Hepatocyte (in vitro differentiated cells): Measurements from ENCODE around the gene PRDM11. TPM values are rescaled to one million over a fixed set of nuclear protein-coding genes. Genes with fewer than 3 reads are reported as not detected.

Experiments
- DNase-seq: peaks from one replicate; pipeline ENCODE4 v3.0.0-alpha.2; 2016; ENCODE audit warnings: low spot score
- H2AFZ ChIP-seq: fragments of 200-600 bp; sonication (generic); 2 replicates; pipeline ENCODE4 v1.6.0; 2016; ENCODE audit warnings: antibody characterized with exemption, mild to moderate bottlenecking
- H3K27ac ChIP-seq: fragments of 200-600 bp; sonication (generic); 2 replicates; pipeline ENCODE4 v1.5.1; 2016; ENCODE audit warnings: mild to moderate bottlenecking
- H3K27me3 ChIP-seq: fragments of 200-600 bp; sonication (generic); 2 replicates; pipeline ENCODE4 v1.6.1; 2016
- H3K36me3 ChIP-seq: fragments of 200-600 bp; sonication (generic); replicated peaks from 2 replicates; pipeline ENCODE4 v1.5.1; 2016; ENCODE audit warnings: low read depth; ENCODE audit not compliant: insufficient read depth
- H3K4me1 ChIP-seq: fragments of 200-600 bp; sonication (generic); 2 replicates; pipeline ENCODE4 v1.5.1; 2016; ENCODE audit warnings: mild to moderate bottlenecking, moderate library complexity; ENCODE audit not compliant: insufficient read depth
- H3K4me2 ChIP-seq: fragments of 200-600 bp; sonication (generic); 2 replicates; pipeline ENCODE4 v1.6.0; 2016
- H3K4me3 ChIP-seq: fragments of 200-600 bp; sonication (generic); 2 replicates; pipeline ENCODE4 v1.5.1; 2016; ENCODE audit warnings: mild to moderate bottlenecking
- H3K79me2 ChIP-seq: fragments of 200-600 bp; sonication (generic); 2 replicates; pipeline ENCODE4 v1.6.0; 2017; ENCODE audit warnings: mild to moderate bottlenecking
- H3K9me2 ChIP-seq: fragments of 200-600 bp; sonication (generic); replicated peaks from 2 replicates; pipeline ENCODE4 v1.6.0; 2017; ENCODE audit warnings: mild to moderate bottlenecking; ENCODE audit not compliant: insufficient read depth
- H3K9me3 ChIP-seq: fragments of 200-600 bp; sonication (generic); 2 replicates; pipeline ENCODE4 v1.5.1; 2016; ENCODE audit warnings: low read depth, mild to moderate bottlenecking
- H4K20me1 ChIP-seq: fragments of 200-600 bp; sonication (generic); 2 replicates; pipeline ENCODE4 v1.6.0; 2016; ENCODE audit warnings: mild to moderate bottlenecking; ENCODE audit not compliant: insufficient read depth, poor library complexity, severe bottlenecking
- CTCF ChIP-seq: fragments of 200-600 bp; sonication (generic); IDR thresholded peaks from 2 replicates; pipeline ENCODE4 v1.5.1; 2016; ENCODE audit warnings: antibody characterized with exemption, mild to moderate bottlenecking; ENCODE audit not compliant: poor library complexity
- EZH2 ChIP-seq: fragments of 200-600 bp; sonication (generic); IDR thresholded peaks from 2 replicates; pipeline ENCODE4 v1.6.1; 2016; ENCODE audit warnings: antibody characterized with exemption, mild to moderate bottlenecking, borderline replicate concordance
- EZH2phosphoT487 ChIP-seq: fragments of 200-600 bp; sonication (generic); IDR thresholded peaks from one replicate; pipeline ENCODE4 v1.6.1; 2018; ENCODE audit warnings: antibody characterized with exemption, mild to moderate bottlenecking, low read depth, moderate library complexity; ENCODE audit not compliant: unreplicated experiment, severe bottlenecking
- WGBS: methylation state at CpG from one replicate; pipeline ENCODE4 v1.1.6; 2016; ENCODE audit warnings: low lambda C conversion rate; ENCODE audit errors: missing lambda C conversion rate; 5-methylcytosine and 5-hydroxymethylcytosine counted together
- polyA plus RNA-seq: library from polyadenylated mRNA; unstranded; fragments of >200 nt; fragmentation: Nextera tagmentation; extraction: Ambion mirVana; gene quantifications from 2 replicates; pipeline ENCODE4 v1.2.1, GENCODE V29; 2016
- total RNA-seq: library from RNA; depleted of rRNA; stranded (reverse); fragments of >200 nt; gene quantifications from 2 replicates; pipeline ENCODE4 v1.2.3, GENCODE V29; 2014

Gene PRDM11
- total and polyA plus RNA-seq, 2 experiments from 2014 or later = 11.2 to 15.0 TPM

GRCh38 chr11:45253640-45254039 lies 107.2 kb downstream of the PRDM11 start:
- WGBS = 92% methylated on average over 9 of the region's 9 CpGs
- TF ChIP-seq EZH2phosphoT487 (no peak), EZH2 (no peak), CTCF (no peak)

GRCh38 chr11:45254070-45254469 lies 107.6 kb downstream of the PRDM11 start:
- WGBS = 76% methylated on average over 4 of the region's 4 CpGs
- H3K27me3 ChIP-seq = no peaks in the 10 kb centered on the region
- no peak overlapping the region for H3K4me3 ChIP-seq
- no peaks in the 10 kb centered on the region for H3K9me2 ChIP-seq
- no peaks in the 10 kb centered on the region for H3K9me3 ChIP-seq
- no peak for TF ChIP-seq CTCF
- TF ChIP-seq EZH2 = no peak
- TF ChIP-seq EZH2phosphoT487 = no peak
- no peaks in the 10 kb centered on the region for H3K79me2 ChIP-seq
- no peak for DNase-seq
- H3K4me1 ChIP-seq = no peaks in the 10 kb centered on the region
- H4K20me1 ChIP-seq = no peaks in the 10 kb centered on the region
- no peak overlapping the region for H3K27ac ChIP-seq
- no peaks in the 10 kb centered on the region for H3K36me3 ChIP-seq
- no peak overlapping the region for H2AFZ ChIP-seq
- no peak overlapping the region for H3K4me2 ChIP-seq

More at GRCh38 chr11:45253640-45254039, 107.2 kb downstream of the PRDM11 start:
- no peak overlapping the region for H3K4me2 ChIP-seq
- H3K4me3 ChIP-seq = no peak overlapping the region
- H3K9me2 ChIP-seq = no peaks in the 10 kb centered on the region
- no peaks in the 10 kb centered on the region for H3K9me3 ChIP-seq
- H3K79me2 ChIP-seq = no peaks in the 10 kb centered on the region
- DNase-seq = no peak
- no peaks in the 10 kb centered on the region for H4K20me1 ChIP-seq
- no peaks in the 10 kb centered on the region for H3K36me3 ChIP-seq
- no peak overlapping the region for H3K27ac ChIP-seq
- H3K27me3 ChIP-seq = no peaks in the 10 kb centered on the region
- no peak overlapping the region for H2AFZ ChIP-seq
- H3K4me1 ChIP-seq = no peaks in the 10 kb centered on the region

GRCh38 chr11:45258982-45259530 lies 112.6 kb downstream of the PRDM11 start:
- no peak for TF ChIP-seq EZH2phosphoT487
- TF ChIP-seq EZH2 = no peak
- no peak for TF ChIP-seq CTCF
- H3K36me3 ChIP-seq = no peaks in the 10 kb centered on the region
- no peaks in the 10 kb centered on the region for H3K79me2 ChIP-seq
- H3K4me1 ChIP-seq = no peaks in the 10 kb centered on the region
- H4K20me1 ChIP-seq = no peaks in the 10 kb centered on the region
- H3K9me2 ChIP-seq = no peaks in the 10 kb centered on the region
- WGBS = 42% methylated on average over 4 of the region's 4 CpGs
- no peaks in the 10 kb centered on the region for H3K9me3 ChIP-seq
- no peaks in the 10 kb centered on the region for H3K27me3 ChIP-seq
- no peak for DNase-seq
- no peak overlapping the region for H3K4me3 ChIP-seq
- H2AFZ ChIP-seq = no peak overlapping the region
- H3K27ac ChIP-seq = peak overlapping the region; percentile 72
- H3K4me2 ChIP-seq = no peak overlapping the region

- DNase-seq = peak; percentile 53
- no peak overlapping the region for H3K4me3 ChIP-seq
- H3K27ac ChIP-seq = peak overlapping the region; percentile 72
- H3K27me3 ChIP-seq = no peaks in the 10 kb centered on the region
- no peaks in the 10 kb centered on the region for H3K9me3 ChIP-seq
- H3K79me2 ChIP-seq = no peaks in the 10 kb centered on the region
- 90% methylated on average over 3 of the region's 3 CpGs for WGBS
- H3K36me3 ChIP-seq = no peaks in the 10 kb centered on the region
- no peaks in the 10 kb centered on the region for H3K9me2 ChIP-seq
- no peaks in the 10 kb centered on the region for H4K20me1 ChIP-seq
- no peaks in the 10 kb centered on the region for H3K4me1 ChIP-seq
- no peak overlapping the region for H2AFZ ChIP-seq
- H3K4me2 ChIP-seq = no peak overlapping the region
- TF ChIP-seq CTCF = no peak
Observed at GRCh38 chr11:45259592-45259991, 113.2 kb downstream of the PRDM11 start.
